Cardiac muscle cell (in vitro differentiated cells and primary cell): Measurements from ENCODE around the gene OR10H5. TPM values are rescaled to one million over a fixed set of nuclear protein-coding genes. Genes with fewer than 3 reads are reported as not detected.

Experiments
- DNase-seq, 2 donors: peaks; one replicate each; pipeline versions ENCODE4 v3.0.0 to v3.0.0-alpha.2; 2010 to 2017; ENCODE audit warnings: low read depth in 1 of 2, low spot score in 1 of 2
- H3K27ac ChIP-seq: fragments of 200-600 bp; sonication (generic); 2 replicates; pipeline ENCODE4 v1.5.1; 2016
- H3K27me3 ChIP-seq: fragments of 200-600 bp; sonication (generic); 2 replicates; pipeline ENCODE4 v1.6.0; 2016; ENCODE audit warnings: control low read depth
- H3K36me3 ChIP-seq: fragments of 200-600 bp; sonication (generic); 2 replicates; pipeline ENCODE4 v1.5.1; 2016; ENCODE audit warnings: control low read depth
- H3K4me1 ChIP-seq: fragments of 200-600 bp; sonication (generic); 2 replicates; pipeline ENCODE4 v1.8.1; 2017; ENCODE audit warnings: low read depth, mild to moderate bottlenecking, mixed run types
- H3K4me3 ChIP-seq: fragments of 200-600 bp; sonication (generic); 2 replicates; pipeline ENCODE4 v1.5.1; 2016; ENCODE audit warnings: mild to moderate bottlenecking
- H3K9me3 ChIP-seq: fragments of 200-600 bp; sonication (generic); 2 replicates; pipeline ENCODE4 v1.5.1; 2017; ENCODE audit warnings: low read depth, mild to moderate bottlenecking, control low read depth
- CTCF ChIP-seq: IDR thresholded peaks from 2 replicates; pipeline ENCODE4 v1.5.1; 2012; ENCODE audit warnings: low read depth, mild to moderate bottlenecking, low read length
- polyA plus RNA-seq: library from polyadenylated mRNA; unstranded; fragments of >200 nt; fragmentation: Nextera tagmentation; extraction: Ambion mirVana; gene quantifications from 2 replicates; pipeline ENCODE4 v1.2.1, GENCODE V29; 2016
- total RNA-seq: library from RNA; depleted of rRNA; stranded (reverse); fragments of >200 nt; gene quantifications from 2 replicates; pipeline ENCODE4 v1.2.3, GENCODE V29; 2016

The OR10H5 gene, protein sequence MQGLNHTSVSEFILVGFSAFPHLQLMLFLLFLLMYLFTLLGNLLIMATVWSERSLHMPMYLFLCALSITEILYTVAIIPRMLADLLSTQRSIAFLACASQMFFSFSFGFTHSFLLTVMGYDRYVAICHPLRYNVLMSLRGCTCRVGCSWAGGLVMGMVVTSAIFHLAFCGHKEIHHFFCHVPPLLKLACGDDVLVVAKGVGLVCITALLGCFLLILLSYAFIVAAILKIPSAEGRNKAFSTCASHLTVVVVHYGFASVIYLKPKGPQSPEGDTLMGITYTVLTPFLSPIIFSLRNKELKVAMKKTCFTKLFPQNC
- total RNA-seq (not detected in 2 replicates), polyA plus RNA-seq (not detected in 2 replicates)

DNA sequence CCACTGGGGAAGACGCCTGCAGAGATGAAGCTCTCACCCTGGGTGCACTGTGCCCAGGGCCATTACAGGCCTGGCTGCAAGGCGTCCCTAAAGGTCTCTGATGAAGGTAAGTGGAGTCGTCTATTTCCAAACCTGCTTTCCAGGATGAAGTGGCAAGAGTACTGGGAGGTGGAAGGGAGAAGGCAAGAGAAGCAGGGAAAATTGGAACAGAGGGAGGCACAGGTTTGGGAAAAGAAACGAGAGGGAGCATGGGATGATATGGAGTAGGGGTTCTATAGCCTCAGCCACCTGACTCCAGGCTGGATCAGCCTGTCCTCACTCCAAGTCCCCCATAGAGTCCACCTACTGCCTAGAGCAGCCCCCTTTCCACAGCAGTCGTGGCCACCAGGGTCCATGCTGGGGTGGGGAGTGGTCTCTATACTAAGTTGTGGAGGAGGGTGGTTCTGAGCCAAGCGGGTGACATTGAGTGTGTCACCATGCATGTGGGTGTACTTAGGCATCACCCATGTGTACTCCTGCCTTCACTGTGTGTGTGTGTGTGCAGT, at the start of gene OR10H5:
Gene OR10H5, plus strand, starts transcription at position 51 of the 545 bp plus-strand sequence. CDS start 6,388 bp downstream, outside the sequence.
- no peak for TF ChIP-seq CTCF
- H3K27me3 ChIP-seq: no peaks in the 10 kb centered on the region
- no peaks in the 10 kb centered on the region for H3K4me1 ChIP-seq
- no peak for DNase-seq
- no peak within 1 kb of the TSS for H3K4me3 ChIP-seq
- no peaks in the 10 kb centered on the region for H3K36me3 ChIP-seq
- H3K27ac ChIP-seq: no peak within 1 kb of the TSS
- no peaks in the 10 kb centered on the region for H3K9me3 ChIP-seq

- Histone ChIP-seq H3K27me3 (no peaks in the 10 kb centered on the region), H3K4me3 (no peak within 1 kb of the TSS), H3K4me1 (no peaks in the 10 kb centered on the region), H3K9me3 (no peaks in the 10 kb centered on the region), H3K27ac (no peak within 1 kb of the TSS), H3K36me3 (no peaks in the 10 kb centered on the region)
- no peak for DNase-seq
- TF ChIP-seq CTCF: no peak
Observed at GRCh38 chr19:15737722-15738121, 49.7 kb upstream of the OR10H5 start, which contains the start of gene OR10H3. Gene OR10H3, plus strand, starts transcription at chr19:15737985. Its CDS starts 3,408 bp downstream, at chr19:15741393.

- Histone ChIP-seq H3K9me3 (no peaks in the 10 kb centered on the region), H3K4me1 (no peaks in the 10 kb centered on the region), H3K27me3 (no peaks in the 10 kb centered on the region), H3K27ac (no peak overlapping the region), H3K4me3 (no peak overlapping the region), H3K36me3 (no peaks in the 10 kb centered on the region)
- no peak for DNase-seq
- TF ChIP-seq CTCF: no peak
Observed at GRCh38 chr19:15740785-15741184, 46.7 kb upstream of the OR10H5 start.

DNA sequence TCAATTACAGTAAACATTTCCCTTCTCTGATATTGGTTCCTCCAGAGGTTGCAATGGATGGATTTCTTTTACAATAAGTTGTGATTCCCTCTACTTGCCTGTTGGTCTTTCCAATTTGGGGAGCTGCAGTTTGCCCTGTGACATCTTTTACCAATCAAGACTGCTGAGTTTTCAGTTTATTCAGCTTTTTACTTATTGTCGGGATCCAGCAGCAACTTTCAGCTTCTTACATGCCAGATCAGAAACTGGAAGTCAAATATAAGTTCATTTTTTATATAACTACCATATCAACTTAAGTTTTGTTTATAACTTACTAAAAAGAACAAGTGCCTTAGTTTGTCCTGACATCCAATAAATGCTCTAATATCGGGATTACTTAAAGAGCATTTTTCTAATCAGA, 39.2 kb upstream of the OR10H5 start:
- Histone ChIP-seq H3K36me3 (no peaks in the 10 kb centered on the region), H3K27ac (no peak overlapping the region), H3K9me3 (peaks cover 3% of the 10 kb centered on the region), H3K27me3 (no peaks in the 10 kb centered on the region), H3K4me3 (no peak overlapping the region), H3K4me1 (no peaks in the 10 kb centered on the region)
- DNase-seq: no peak
- TF ChIP-seq CTCF: no peak

DNA sequence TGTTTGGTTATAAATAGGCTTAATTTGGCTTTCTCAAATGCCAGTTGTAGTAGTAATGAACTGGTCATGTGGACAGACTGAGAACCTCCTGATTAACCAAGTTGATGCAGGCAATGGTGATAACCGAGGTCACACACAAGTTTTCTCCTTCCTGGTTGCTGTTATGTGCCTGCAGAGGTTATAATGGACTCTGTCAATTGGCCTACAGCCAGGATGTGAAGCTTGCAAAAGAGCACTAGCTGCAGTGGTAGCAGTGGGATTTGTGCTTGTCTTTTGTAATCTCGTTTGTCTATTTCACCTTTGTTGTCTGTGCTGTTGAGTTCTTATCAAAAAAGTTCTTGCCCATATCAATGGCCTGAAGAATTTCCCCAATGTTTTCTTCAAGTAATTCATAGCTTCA, 29.1 kb upstream of the OR10H5 start:
- H3K9me3 ChIP-seq: no peaks in the 10 kb centered on the region

More for the DNA sequence above, 29.1 kb upstream of the OR10H5 start:
- H3K27me3 ChIP-seq: no peaks in the 10 kb centered on the region
- no peak overlapping the region for H3K27ac ChIP-seq
- no peak for DNase-seq
- no peak overlapping the region for H3K4me3 ChIP-seq
- H3K36me3 ChIP-seq: no peaks in the 10 kb centered on the region
- TF ChIP-seq CTCF: no peak
- H3K4me1 ChIP-seq: no peaks in the 10 kb centered on the region
